NCI-H69 (cell line): ENCODE measurements around the gene TMEM158.
A peak's percentile ranks its signal among the peaks of the same experiment; 100 is the strongest.

Experiments used
- DNase-seq: peaks from one replicate; lab custom pipeline; 2025; lab: John Stamatoyannopoulos, UW

The TMEM158 gene

DNA sequence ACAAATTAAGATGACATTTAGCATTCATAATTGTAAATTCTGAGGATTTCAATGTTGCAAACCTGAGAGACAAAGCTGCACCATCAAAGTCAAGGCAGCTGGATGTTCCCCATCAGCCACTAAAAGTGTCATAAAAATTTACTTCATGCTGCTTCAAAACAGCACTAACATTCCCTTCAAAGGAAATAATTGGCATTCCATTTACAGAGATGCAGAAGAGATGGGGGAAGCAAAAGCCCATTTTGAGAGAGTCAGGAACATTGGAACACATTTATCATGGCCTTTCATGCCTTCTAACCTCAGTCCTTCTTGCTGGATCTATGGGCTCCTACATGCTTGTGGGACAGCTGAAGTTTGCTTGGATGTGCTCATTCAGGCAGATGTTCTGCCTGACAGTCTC, 6.4 kb upstream of the TMEM158 start:
- DNase-seq = no peak

DNA sequence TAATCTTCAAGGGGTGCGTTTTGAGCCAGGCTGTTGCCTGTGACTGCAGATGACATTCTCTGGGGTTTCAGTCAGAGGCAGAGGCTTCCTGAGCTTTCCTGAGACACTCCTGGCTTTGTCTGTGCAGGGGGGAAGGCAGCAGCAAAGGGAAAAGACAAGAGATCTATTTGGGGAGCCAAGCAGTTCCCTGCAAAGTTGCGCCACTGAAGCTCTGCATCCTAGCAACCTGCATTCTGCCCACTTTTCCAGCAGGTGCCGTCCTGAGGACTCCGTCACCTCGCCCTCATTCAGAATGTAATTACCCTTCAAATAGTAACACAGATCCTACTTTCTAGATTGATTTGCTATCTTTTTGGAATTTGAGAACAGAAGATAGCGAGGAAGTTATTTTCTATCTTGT, 1.9 kb upstream of the TMEM158 start:
- DNase-seq = peak; percentile 9

DNA sequence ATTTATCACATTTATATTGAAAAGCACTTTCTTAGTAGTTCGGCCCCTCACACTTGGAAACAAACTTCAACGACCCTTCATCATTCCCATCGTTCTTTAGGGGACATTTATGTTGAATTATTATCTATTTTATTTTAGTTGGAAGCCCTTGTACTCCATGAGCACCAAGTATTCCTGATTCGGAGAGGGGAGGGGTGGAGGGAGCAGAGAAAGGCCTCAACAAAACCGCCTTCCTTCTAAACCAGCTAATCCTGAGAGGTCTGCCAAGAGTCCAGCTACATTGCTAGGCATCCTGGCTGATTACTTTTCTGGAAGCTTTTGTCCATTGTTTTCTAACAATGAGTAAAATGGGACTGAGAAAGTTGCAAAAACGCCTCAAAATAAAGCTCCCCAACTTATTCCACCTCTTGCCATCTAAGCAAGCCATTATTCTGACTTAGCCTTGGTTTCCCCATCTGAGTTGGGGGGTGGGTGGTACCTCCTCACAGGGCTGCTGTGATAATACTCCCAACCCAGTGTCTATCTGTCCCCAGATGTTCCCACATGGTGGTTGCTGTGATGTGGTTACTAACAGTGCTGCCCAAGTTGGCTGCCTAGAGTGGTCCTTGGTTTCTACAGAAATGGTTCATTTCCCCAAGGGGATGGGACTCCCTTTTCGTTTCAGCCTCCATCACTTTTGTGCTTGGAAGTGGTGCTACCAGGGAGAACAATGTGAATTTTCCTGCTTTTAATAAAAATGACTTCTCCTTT, 1.2 kb upstream of the TMEM158 start:
- no peak for DNase-seq

DNA sequence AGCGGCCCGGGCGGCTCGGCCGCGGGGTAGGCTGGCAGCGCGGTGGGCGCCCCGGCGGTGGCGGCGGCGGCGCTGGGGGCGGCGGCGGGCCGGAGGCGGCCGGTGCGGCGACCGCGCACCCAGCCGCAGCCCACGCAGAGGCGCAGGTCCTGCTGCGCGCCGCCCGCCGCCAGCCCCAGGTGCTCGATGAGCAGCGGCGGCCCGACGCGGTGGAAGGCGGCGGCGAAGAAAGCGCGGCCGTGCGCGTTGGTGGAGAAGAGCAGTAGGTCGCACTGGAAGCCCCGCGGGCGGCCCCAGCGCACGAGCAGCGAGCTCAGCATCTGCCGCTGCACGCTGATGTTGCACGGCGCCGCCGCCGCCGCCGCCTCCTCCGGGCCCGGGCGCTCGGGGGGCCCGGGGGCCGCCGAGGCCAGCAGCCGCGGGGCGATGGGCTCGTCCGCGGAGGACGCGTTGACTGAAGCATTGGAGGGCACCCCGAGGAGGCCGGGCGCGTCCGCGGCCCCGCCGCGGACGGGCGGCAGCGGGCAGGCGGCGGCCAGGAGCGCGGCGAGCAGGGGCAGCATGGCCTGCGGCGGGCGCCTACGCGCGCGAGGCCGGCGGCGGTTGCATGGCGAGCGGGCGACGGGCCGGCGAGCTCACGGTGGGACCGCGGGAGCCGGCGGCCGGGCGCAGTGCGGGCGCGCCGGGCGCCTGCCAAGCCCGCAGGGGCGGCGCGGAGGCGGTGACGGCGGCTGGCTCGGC, 452 bp downstream of the TMEM158 start:
- peak; percentile 70 for DNase-seq

DNA sequence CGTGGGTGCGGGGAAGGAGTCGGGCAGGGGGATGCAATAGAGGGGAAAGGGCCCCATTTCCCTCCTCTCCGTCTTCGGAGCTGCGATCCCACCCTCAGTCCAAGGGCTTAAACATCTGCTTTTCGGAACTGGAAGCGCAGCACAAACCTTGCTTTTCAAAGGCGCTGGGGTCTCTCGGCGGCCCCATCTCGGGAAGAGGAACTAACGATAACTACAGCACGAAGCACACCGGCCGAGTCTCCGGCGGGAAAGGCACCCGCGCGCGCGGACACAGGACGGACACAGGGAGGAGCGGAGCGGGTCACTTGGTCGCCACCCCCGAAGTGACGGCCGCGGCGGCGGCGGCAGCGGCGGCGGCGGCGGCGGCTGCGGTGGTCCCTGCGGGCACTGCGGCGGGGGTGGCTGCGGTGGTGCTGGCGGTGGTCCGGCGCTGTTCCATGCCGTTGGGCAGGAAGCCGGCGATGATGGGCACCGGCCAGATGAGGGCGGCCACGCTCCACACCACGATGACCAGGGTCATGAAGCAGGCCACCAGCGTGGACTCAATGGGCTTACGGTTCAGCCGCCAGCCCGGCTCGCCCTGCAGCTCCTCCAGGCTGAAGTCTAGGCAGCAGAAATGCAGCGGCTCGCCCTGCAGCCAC, 1.1 kb downstream of the TMEM158 start:
- DNase-seq = peak; percentile 60

DNA sequence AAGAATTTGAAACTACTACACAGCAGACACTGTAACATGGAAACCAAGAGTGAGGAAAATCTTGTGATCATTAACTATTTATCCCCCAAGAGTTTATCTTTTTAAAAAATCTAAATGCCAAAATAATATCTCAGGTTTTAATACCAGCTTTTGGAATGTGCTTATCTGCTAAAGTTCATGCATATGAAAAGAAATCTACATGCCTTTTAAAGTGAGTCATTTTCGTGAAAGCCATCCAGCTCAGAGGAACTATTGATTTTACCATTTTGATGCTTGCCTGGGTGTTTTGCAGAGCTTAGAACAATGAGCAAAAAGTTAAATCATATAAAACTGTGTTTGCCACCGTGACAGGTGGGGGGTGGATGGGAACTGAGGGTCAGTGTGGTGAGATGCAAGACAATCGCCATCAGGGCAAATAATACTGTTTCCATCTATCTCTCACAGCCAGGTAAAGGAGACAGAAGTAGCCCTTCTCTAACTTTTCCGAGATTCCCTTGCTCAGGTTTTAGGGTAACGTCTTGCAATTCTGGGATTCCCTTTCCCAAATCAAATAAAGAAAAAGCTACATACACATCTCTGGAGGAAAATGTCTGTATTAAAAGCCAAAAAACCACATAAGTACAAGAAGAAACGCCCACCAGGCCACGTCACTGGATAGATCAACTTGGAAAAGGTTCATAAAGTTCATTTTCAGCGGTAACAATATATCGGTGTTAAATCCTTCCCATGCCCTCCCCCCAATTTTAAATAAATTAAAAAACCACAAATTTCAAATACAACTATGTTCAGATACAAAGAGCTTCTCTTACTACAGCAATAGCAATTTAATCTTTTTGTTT, 2.0 kb downstream of the TMEM158 start:
- DNase-seq = no peak

DNA sequence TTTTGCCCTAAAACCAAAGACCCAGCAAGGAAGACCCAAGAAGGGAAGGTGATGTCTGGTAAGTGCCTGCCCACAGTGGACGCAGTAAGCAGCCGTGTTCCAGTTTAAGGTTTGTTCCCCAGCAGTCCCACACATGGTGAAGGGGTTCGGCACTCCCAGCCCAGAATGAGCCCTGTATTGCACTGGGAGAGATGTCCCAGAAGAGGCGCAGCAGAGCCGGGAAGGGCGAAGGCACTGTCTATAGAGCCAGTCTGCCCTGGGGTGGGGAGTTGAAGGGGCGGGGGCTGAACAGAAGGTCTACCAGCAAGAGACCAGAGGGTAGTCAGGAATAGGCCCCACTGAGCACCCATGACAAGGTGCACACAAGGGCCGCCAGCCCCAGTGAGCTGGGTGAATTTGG, 6.4 kb downstream of the TMEM158 start:
- no peak for DNase-seq

DNA sequence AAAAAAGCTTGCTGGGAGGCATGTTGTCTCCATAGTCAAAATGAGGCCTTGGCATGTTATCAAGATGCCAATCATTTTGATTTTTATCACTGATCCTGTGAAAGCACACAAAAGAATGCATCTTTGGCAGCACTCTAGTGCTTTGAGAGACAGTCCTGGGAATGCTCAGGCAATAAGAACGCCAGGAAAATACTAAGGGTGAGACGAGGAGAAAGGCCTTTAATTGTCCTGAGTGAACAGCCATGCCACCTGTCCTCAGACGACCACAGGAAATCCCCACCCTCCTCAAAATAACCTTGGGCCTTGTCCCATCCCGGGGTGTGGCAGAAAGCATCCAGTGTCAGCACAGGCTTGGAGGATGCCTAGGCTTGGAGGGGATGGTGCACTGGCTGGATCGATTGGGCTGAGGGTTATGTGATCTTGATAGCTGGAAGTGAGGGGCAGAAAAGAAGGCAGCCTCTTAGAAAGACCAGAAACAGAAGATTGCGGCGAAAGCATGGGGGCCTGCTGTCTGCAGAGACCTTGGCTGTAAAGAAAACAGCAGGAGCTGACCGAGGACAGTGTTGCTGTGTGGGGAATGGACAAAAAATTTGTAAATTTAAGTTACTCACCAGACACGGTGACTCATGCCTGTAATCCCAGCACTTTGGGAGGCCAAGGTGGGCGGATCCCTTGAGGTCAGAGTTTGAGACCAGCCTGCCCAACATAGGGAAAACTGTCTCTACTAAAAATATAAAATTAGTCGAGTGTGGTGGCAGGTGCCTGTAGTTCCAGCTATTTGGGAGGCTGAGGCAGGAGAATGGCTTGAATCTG, 7.3 kb downstream of the TMEM158 start:
- no peak for DNase-seq

DNA sequence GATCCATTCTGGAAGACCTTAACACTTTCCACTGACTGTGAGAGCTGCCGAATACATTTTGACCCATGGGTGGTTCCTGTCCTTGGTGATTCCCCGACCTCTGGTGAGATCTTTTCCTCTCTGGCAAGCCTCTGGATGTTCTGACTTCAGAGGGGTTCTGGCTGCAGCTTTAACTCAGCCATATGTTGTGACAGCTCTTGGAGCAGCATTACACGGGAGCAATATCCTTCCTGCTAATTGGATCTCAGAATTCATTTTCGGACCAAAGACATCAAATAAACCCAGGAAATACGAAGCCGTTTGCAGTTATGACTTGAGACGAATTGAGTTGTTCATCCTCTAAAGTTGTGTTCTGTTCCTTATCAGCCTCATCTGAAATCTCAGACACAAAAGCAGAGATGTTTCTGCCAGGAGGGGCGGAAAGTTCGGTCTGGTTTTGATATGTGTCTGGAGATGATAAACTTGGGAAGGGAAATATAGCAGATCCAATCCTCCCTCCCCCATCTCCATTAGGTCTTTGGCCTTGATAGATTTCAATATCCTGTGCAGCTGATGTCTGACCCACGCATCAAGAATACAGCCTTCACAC, 10.0 kb downstream of the TMEM158 start:
- no peak for DNase-seq

DNA sequence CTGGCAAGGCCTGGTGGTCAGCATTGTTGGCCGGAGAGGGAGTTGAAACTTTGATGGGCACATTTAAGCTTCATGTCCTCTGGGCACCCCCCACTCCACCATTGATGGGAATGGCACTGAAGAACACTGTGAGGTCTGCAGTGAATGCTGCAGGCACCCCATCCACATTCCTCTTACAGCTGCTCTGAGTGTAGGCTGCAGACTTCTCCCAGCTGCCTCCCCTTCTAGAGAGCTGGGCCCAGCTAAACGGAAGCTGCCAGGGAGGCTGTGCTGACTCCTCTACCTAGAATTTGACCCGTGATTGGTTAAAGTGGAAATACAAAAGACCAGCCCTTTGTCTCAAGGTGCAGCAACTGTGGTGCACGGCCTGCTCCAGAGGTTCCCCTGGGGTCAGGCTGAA, 10.6 kb downstream of the TMEM158 start:
- no peak for DNase-seq

DNA sequence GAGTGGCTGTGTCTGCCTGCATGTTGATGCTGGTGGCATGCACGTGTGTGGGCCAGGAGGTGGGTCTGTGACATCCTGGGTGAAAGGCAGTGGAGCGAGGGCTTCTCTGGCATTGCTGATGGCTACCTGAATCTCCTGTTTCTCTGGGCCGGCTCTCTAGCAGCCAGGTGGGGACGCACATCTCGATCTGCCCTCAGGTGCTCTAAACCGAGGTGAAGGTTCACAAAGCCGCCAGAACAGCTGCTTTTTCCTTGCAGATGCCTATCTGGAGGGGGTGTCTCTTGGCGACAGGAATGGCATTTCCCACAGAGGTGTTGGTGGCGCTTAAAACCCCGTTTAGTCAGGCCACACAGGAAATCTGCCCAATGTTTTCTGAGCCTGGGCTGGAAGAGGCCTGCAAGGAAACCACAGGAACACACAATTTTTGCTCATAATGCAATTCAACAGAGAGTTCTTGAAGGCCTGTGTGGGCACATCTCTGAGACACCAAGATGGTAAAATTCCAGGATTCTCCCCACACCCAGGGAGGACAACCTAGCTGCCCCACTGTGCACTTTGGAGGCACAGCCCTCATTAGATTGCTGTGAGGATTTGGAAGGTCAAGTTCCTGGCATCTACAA, 11.9 kb downstream of the TMEM158 start:
- DNase-seq = no peak

DNA sequence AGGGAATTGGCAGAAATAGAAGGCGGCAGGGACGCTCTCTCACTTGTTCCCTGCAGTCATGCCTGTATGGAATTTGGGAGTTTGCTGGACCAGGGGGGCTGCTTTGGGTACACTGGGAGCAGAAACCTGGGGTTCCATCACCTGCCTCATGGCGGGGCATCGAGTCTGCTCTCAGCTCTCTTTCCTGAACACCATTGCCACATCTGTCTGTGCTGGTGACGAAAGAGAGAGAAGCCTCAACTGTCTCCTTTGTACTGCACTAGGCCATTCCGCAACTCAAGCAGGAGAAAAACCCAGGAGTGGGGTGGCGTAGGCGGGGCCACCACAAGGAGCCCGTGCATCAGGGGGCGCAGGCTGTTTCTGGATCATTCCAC, 14.0 kb downstream of the TMEM158 start:
- no peak for DNase-seq

DNA sequence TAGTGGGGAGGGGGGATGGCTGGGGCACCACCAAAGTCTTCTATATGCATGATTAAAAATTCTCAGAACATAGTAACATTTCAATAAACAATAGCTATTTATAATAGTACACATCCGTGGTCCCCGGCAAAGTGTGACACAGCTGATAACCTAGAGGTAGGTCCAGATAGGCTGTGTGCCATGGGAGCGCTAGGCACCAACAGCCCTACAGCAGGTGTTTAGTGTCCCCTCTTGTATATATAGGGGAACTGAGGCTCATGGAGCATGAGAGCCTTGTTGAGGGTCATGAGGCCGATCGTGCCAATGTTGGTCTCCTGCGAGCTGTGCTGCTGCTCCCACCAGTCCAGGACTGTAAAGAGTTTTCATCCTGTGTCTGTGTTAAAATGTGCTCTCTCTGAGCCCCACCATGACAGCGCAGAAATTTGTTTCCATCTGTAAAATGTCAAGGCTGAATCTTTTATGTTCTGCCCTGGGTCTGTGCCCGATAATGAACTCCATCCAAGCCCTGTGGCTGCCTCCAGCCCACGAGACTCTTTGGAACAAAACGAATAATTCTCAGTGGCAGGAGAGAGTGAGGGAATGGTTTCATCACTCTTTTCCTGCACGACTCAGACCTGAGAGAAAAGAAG, 14.5 kb downstream of the TMEM158 start:
- no peak for DNase-seq

DNA sequence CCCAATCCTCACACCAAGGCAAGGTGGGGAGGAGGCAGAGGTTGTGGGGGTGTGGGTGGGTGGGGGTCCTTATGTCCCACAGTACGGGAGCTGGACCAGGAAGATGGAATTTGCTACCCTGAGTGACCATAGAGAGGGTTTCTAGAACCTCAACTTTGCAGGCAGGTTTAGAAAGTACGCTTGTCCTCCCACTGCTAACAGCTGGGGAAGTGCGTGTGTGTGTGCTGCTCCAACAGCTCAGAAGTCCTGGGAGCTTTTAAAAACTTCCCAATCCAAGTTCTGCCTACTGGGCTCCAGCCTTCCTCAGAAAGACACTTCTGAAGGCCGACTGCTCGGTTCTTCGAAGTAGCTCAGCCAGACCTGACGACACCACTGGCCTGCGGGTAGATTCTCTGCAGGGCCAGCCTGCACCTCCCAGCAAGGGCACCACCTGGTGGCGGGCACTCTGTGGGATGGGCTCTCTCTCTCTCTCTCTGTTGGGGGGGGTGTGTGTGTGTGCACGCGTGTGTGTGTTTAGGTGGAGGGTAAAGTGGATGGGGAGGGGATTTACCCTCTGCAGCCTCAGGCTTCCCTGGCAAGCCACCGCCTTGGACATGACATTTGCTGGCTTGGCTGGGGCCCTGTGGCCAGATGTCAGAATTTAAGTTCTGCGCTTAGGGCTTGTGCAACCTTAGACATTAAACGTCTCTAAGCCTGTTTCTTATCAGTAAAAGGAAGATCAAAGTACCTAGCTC, 15.6 kb downstream of the TMEM158 start:
- DNase-seq = peak; percentile 76

DNA sequence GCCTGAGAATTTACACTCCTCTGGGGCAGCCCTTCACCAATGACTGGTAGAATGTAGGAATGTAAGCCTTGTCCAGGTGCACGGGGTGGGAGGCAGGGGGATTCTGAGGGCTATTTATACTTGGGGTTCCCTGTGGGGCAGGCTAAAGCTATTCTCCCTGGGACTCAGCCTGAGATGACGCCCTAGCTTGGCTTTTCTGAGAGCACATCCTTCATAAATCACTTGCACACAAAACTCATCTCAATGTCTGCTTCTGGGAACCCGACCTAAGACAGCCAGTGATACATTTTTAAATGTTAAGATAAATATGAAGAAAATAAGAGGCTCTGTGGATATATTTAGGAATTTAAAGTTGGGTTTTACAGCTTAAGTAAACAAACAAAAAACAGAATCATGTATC, 16.6 kb downstream of the TMEM158 start:
- no peak for DNase-seq

DNA sequence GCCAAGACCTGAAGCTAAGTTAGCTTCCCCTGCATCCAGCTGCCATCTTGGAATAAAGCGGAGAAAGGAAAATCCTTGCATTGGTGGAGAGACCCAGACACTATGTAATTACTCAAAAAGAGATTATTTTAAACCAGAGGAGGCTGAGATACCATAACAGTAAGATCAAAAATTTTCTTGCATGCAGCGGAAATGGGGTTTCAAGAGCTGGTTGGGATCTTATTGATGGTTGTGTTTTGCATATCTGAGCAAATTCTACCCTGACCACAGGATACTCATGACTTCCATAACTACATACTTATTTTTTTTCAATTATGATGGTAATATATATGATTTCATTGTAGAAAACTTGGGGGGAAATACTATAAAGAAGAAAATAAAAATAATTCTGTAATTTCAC, 17.5 kb downstream of the TMEM158 start:
- DNase-seq = no peak

DNA sequence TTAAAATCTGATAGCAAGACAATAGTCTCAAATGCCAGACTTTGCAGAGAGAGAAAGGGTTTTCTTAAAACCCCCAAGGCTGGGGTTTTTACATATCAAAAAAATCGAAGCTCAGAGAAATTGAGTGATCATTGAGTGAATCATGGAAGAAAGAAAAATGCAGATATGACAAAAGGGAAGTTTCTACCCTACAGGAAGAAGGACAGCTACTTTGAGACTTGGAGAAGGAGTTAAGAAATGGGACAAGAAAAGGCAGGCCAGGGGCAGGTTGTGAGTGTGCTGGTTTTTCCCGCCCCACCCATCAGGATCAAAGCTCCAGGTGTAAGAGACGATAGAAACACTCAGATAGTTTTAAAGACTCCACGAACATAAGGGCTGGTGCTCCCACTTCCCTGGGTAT, 18.6 kb downstream of the TMEM158 start:
- no peak for DNase-seq

DNA sequence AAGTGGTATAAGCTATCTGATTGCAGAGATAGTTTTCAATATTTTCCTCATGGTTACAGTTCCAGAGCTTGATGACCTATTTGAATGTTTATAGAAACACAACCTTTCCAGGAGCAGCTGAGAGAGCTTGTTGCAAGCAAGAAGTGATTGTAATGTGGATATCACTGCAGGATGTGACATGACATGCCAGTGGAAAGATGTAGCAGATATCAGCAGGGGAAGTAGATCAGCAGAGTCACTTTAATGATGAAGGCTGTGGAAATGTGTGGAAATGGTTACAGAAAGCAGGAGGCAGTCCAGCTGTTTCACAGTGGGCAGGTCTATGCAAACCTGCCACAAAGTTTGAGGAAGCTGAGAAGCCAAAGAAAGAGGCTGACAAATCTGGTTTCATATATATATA, 21.0 kb downstream of the TMEM158 start:
- no peak for DNase-seq

DNA sequence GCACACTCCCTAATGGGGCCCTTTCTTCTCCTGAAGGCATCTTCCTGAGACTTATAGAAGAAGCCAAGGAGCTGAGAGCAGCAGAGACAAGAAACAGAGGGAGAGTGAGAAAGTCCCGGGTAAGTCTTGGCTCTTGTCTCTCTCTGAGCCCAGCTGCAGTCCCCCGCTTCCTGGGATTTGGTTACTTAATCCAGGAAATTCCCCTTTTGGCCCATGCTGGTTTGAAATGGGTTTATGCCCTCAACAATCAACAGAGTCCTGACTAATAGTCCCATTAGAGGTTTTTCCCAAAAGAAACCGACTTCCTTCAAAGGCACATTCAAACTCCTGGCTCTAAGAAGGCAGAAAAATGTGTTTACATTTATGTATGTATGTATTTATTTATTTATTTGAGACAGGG, 22.0 kb downstream of the TMEM158 start:
- no peak for DNase-seq
